Fibroblast of the aortic adventitia (primary cell): ENCODE results near the gene EXOC4. TPM values are rescaled to one million over a fixed set of nuclear protein-coding genes. Genes with fewer than 3 reads are reported as not detected.

Experiments used
- DNase-seq: peaks from one replicate; pipeline ENCODE4 v3.0.0-alpha.2; 2010; ENCODE audit warnings: low read depth
- H3K4me3 ChIP-seq: 2 replicates; pipeline ENCODE4 v1.5.1; 2011; ENCODE audit warnings: low read depth, mild to moderate bottlenecking, control low read depth, low read length, moderate library complexity
- total RNA-seq: library from RNA; depleted of rRNA; stranded (reverse); fragments of >200 nt; gene quantifications from 2 replicates; pipeline ENCODE4 v1.2.3, GENCODE V29; 2012; ENCODE audit warnings: low replicate concordance
- TF ChIP-seq, protein P1 (sequence below): IDR thresholded peaks from 2 replicates; pipeline ENCODE4 v1.5.1; 2011; ENCODE audit warnings: mild to moderate bottlenecking, low read length, control low read depth, inconsistent platforms; ENCODE audit not compliant: insufficient read depth

Gene EXOC4
- total RNA-seq, 1 donor, result 105 TPM

- H3K4me3 ChIP-seq, result no peak overlapping the region
- DNase-seq, result no peak
- TF ChIP-seq, protein P1, sequence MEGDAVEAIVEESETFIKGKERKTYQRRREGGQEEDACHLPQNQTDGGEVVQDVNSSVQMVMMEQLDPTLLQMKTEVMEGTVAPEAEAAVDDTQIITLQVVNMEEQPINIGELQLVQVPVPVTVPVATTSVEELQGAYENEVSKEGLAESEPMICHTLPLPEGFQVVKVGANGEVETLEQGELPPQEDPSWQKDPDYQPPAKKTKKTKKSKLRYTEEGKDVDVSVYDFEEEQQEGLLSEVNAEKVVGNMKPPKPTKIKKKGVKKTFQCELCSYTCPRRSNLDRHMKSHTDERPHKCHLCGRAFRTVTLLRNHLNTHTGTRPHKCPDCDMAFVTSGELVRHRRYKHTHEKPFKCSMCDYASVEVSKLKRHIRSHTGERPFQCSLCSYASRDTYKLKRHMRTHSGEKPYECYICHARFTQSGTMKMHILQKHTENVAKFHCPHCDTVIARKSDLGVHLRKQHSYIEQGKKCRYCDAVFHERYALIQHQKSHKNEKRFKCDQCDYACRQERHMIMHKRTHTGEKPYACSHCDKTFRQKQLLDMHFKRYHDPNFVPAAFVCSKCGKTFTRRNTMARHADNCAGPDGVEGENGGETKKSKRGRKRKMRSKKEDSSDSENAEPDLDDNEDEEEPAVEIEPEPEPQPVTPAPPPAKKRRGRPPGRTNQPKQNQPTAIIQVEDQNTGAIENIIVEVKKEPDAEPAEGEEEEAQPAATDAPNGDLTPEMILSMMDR, result no peak
These were observed 832.4 kb downstream of the EXOC4 start for GRCh38 chr7:134085311-134085710.

- H3K4me3 ChIP-seq, result no peak overlapping the region
- no peak for DNase-seq
- TF ChIP-seq, protein P1, result no peak
These were observed 834.3 kb downstream of the EXOC4 start for GRCh38 chr7:134086998-134087735.

DNA sequence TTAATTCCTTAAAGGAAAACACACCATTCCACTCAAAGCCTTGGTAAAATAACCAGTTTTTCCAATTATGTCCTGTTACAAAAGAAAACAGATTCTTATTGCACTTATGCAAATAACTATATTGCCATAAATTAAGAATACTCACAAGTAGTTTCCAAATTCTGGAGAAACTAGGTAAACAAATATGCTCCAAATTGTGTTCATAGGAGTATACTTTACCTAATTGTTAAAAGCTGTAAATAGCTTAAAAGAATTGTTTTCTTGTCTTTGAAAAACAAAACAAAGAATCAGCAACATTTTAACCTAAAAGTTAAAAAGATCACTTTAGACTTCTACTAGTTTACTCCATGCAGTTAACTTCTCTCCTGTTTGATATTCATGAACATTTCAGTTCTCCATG, 835.3 kb downstream of the EXOC4 start:
- TF ChIP-seq, protein P1, result no peak
- DNase-seq, result no peak
- no peak overlapping the region for H3K4me3 ChIP-seq

- DNase-seq, result no peak
- TF ChIP-seq, protein P1, result no peak
These were observed 836.6 kb downstream of the EXOC4 start for GRCh38 chr7:134089446-134089845.

DNA sequence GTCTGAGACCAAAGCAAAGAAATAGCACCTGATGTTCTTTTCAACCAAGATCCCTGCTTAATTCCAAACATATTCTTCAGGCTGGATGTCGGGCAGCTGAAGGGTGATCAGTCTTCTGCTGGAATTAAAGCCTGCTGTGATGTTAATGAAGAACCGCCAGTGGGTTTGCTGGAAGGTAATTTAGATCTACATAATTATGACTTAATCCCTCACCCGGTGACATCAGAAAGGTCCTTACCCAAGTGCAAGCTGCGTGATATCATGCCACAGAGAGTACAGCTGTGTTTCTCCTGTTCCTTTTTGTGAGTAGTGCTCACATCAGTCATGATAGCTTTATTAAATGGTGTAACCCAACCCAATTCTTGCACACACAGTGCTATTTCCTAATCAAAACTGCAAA, 845.2 kb downstream of the EXOC4 start:
- no peak for DNase-seq
- H3K4me3 ChIP-seq, result no peak overlapping the region
- TF ChIP-seq, protein P1, result no peak

More at GRCh38 chr7:134089446-134089845, 836.6 kb downstream of the EXOC4 start:
- H3K4me3 ChIP-seq, result no peak overlapping the region

- TF ChIP-seq, protein P1, result no peak
- no peak overlapping the region for H3K4me3 ChIP-seq
- no peak for DNase-seq
These were observed 848.8 kb downstream of the EXOC4 start for GRCh38 chr7:134101716-134102115.

GRCh38 chr7:134104166-134104565, 851.3 kb downstream of the EXOC4 start:
- TF ChIP-seq, protein P1, result no peak
- no peak for DNase-seq
- no peak overlapping the region for H3K4me3 ChIP-seq
